BE2C (cell line): Measurements from ENCODE around the gene MAPKAPK2.

ENCODE experiments used
- DNase-seq: peaks from one replicate; pipeline ENCODE4 v3.0.0-alpha.2; 2020
- H3K27me3 ChIP-seq: fragments of 250-450 bp; sonication (Bioruptor Pico); 2 replicates; pipeline ENCODE4 v1.5.1; 2020; ENCODE audit warnings: mild to moderate bottlenecking
- H3K36me3 ChIP-seq: fragments of 250-450 bp; sonication (Bioruptor Pico); 2 replicates; pipeline ENCODE4 v1.5.1; 2020; ENCODE audit warnings: mild to moderate bottlenecking
- H3K4me1 ChIP-seq: fragments of 250-450 bp; sonication (Bioruptor Pico); 2 replicates; pipeline ENCODE4 v1.5.1; 2020
- H3K4me3 ChIP-seq: 2 replicates; pipeline ENCODE4 v1.5.1; 2011; ENCODE audit warnings: low read depth, low read length
- H3K9me3 ChIP-seq: fragments of 250-450 bp; sonication (Bioruptor Pico); 2 replicates; pipeline ENCODE4 v1.5.1; 2020
- TF ChIP-seq, protein P1 (sequence below): IDR thresholded peaks from 2 replicates; pipeline ENCODE4 v1.5.1; 2012; ENCODE audit warnings: mild to moderate bottlenecking, low read depth, low read length

The MAPKAPK2 gene

DNA sequence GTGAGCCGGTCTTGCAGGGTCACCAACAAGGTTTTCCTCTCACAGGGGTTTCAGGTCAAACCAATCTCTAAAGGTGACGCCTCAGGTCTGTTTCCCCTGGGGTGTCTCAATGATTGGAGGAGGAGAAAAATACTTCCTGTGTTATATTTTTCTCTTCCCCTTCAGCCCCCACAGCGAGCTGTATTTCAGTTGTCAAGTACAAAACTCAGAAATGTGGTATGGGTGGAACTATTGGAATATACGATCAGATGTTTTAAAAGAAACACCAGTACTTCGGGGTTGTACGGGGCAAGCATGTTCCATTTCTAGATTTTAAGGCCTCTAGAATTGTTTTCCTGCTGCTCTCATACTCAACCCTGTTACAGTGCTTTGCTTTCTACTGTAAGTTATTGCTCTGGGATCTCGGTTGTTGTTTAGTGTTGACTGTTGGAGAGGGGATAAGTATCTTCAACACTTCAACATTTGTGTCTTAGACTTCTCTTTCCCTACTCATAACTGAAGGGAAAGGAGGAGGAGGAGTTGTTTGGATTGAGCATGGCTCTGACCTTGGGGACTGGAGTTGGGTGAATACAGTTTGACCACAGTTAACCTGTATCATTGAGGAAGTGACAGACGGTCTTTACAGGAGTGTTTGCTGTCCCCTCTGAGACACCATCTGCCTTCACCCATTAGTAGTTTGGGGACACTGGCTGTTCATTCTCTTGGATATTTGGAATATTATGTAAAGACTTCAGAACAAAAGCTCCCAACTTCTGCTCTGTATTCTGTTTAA lies 2.0 kb downstream of the MAPKAPK2 start:
- peak overlapping the region; percentile 93 for H3K4me3 ChIP-seq
- no peaks in the 10 kb centered on the region for H3K9me3 ChIP-seq
- peaks cover 17% of the 10 kb centered on the region for H3K27me3 ChIP-seq
- H3K36me3 ChIP-seq, result no peaks in the 10 kb centered on the region
- no peak for DNase-seq
- no peaks in the 10 kb centered on the region; the same call in none of the 2 replicates for H3K4me1 ChIP-seq
- TF ChIP-seq, protein P1, sequence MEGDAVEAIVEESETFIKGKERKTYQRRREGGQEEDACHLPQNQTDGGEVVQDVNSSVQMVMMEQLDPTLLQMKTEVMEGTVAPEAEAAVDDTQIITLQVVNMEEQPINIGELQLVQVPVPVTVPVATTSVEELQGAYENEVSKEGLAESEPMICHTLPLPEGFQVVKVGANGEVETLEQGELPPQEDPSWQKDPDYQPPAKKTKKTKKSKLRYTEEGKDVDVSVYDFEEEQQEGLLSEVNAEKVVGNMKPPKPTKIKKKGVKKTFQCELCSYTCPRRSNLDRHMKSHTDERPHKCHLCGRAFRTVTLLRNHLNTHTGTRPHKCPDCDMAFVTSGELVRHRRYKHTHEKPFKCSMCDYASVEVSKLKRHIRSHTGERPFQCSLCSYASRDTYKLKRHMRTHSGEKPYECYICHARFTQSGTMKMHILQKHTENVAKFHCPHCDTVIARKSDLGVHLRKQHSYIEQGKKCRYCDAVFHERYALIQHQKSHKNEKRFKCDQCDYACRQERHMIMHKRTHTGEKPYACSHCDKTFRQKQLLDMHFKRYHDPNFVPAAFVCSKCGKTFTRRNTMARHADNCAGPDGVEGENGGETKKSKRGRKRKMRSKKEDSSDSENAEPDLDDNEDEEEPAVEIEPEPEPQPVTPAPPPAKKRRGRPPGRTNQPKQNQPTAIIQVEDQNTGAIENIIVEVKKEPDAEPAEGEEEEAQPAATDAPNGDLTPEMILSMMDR, result no peak

DNA sequence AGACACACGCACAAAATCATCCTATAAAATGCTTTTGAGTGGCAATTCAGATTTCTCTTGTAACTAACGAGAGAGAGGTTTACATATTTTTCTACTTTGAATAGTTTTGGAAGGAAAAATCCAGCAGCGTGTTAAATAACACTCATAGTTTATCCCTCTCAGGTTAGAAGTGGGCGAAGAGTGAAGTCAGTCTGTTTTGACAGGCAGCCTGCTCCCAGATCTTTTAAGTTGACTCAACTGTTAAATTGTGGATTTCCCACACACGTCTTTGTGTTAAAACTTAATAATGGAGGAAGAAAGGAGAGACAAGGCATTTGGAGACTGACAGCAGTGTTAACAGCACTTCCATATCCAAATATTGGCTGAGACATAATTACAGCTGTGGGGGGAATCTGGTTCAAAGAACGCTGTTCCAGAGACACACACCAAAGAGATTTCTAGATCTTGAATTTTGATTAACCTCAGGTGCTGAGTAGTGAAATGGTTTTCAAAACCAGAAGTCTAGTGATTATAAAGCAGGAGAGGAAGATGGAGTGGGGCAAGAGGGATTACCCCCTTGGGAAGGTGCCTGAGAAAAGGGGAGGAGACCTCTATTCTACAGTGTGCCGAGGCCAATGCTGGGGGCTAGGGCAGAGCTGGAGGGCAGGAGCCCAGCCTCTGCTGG lies 2.7 kb downstream of the MAPKAPK2 start:
- Histone ChIP-seq H3K36me3 (no peaks in the 10 kb centered on the region), H3K4me3 (no peak overlapping the region)

DNA sequence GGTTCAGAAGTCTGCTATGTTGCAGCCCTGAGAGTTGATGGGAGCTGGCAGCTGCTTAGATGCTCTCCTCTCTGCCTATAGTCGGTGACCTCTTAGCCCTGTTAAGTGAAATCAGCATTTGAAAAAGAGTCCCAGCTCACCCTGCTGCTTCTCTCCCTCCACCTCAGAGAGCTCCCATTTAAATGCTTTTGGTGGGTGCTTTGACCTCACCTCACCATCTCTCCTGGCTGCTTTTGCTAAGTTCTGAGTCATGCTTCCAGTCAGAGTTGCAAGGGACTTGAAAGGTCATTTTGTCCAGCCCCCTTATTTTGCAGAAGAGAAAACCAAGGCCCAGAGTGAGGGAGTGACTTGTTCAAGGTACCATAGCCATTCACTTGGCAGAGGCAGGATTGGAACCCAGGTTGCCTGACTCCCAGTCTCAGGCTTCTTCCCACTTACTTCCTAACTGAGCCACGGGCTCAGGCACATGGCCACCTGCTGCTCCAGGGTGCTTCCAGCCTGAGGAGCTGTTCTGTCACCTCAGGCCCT lies 3.3 kb downstream of the MAPKAPK2 start:
- no peak for DNase-seq
- Histone ChIP-seq H3K4me1 (no peaks in the 10 kb centered on the region; the same call in none of the 2 replicates), H3K36me3 (no peaks in the 10 kb centered on the region), H3K4me3 (no peak overlapping the region), H3K27me3 (peaks cover 12% of the 10 kb centered on the region), H3K9me3 (no peaks in the 10 kb centered on the region)
- TF ChIP-seq, protein P1, result no peak

More for the DNA sequence above, 2.7 kb downstream of the MAPKAPK2 start:
- no peak for DNase-seq
- Histone ChIP-seq H3K4me1 (no peaks in the 10 kb centered on the region; the same call in none of the 2 replicates), H3K9me3 (no peaks in the 10 kb centered on the region), H3K27me3 (peaks cover 13% of the 10 kb centered on the region)
- TF ChIP-seq, protein P1, result no peak

DNA sequence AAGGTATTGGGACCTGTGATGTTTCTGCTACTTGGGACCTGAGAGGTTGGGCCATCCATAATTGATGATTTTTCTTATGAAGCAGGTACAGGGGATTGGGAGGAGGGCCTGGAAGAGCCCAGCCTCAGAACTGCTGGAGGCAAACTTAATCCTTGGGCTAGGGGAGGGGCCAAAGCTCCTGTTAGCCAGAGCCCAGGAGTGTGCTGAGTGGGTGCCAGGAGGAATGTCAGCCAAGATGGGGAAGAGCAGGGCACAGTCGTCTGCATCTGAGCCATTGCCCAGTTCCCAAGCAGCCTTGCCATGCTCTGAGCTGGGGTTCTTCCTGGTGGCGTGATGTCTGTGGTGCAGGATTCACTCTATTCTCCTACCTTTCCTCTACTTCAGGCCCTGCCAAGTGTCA lies 5.8 kb downstream of the MAPKAPK2 start:
- Histone ChIP-seq H3K9me3 (no peaks in the 10 kb centered on the region), H3K4me1 (no peaks in the 10 kb centered on the region; the same call in none of the 2 replicates), H3K27me3 (no peaks in the 10 kb centered on the region), H3K36me3 (no peaks in the 10 kb centered on the region), H3K4me3 (no peak overlapping the region)
- TF ChIP-seq, protein P1, result no peak
- DNase-seq, result no peak

DNA sequence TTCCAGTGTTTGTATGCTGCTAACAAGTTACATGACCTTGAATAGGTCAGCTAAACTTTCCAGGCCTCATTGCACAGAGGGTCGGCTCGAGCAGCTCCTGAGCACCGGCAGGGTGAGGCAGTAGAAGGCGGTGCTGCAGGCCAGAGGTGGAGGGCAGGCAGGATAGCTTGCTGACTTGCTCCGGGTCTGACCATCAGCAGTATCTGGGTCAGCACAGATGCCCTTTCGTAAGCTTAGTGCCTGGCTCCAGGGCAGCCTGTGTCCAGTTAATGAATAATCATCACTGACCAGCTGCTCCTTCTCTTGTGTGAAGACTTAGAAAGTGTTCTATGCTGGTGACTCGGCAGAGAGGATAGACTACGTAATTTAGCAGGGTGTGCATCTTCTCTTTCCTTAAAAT lies 6.9 kb downstream of the MAPKAPK2 start:
- no peaks in the 10 kb centered on the region for H3K9me3 ChIP-seq
- H3K36me3 ChIP-seq, result no peaks in the 10 kb centered on the region
- H3K27me3 ChIP-seq, result no peaks in the 10 kb centered on the region
- no peaks in the 10 kb centered on the region; the same call in none of the 2 replicates for H3K4me1 ChIP-seq
- TF ChIP-seq, protein P1, result no peak
- DNase-seq, result no peak
- no peak overlapping the region for H3K4me3 ChIP-seq
